DMS153 treated with DMSO at 0.1 percent for 48 hours (cell line): Measurements from ENCODE around the gene RGS19.

Experiments
- DNase-seq: peaks from one replicate; lab custom pipeline; 2025; ENCODE audit not compliant: unreplicated experiment; lab: John Stamatoyannopoulos, UW

Gene RGS19

DNA sequence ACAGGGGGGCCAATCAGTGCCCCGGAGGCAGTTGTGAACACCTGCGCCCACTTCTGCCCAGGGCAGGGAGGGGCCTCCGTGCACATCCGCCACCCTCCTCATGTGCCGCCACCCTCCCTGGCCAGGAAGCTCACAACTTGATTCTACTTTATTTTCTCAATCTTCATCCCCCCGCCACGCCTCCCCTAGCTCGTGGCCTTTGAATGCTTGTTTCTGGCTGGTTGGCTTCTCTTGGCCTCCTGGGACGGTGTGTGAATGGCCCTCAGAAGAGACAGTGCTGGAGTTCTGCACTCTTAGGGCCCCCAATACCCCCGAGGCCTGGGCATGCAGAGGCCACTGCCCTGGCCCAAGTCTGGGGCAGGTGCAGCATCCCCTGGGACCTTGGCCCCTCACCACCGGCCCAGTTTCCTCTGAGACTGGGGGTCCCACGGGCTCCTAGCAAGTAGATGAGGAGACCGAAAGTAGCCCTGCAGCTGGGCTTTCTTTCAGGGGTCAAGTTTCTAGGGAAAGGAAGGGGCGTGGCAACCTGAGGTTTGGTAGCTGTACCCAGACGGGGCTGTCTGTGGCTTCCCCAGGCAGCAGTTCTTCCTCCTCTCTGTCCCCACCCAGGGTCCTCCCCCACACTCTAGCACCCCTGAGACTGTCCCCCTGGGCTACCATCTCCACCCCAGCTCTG lies 1.3 kb downstream of the RGS19 start:
- no peak for DNase-seq

DNA sequence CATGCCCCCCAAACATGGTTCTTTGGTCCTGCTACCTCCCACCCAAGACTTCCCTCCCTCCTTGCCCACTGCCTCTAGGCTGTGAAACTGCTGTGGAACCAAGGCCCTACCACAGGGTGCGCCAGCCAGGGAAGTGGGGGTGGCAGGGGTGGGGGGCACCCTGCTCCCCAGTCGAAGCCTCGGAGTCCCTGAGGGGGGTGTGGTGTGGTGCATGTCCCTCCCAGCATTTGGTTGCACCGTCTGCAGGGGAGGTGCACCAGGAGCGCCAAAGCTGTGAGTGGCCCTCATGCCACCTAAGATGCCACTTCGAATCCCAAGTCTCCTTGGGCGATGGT lies 1.8 kb downstream of the RGS19 start:
- DNase-seq = no peak

GRCh38 chr20:64077094-64077493 lies 2.2 kb downstream of the RGS19 start:
- no peak for DNase-seq

GRCh38 chr20:64076061-64076997 lies 3.0 kb downstream of the RGS19 start:
- no peak for DNase-seq

DNA sequence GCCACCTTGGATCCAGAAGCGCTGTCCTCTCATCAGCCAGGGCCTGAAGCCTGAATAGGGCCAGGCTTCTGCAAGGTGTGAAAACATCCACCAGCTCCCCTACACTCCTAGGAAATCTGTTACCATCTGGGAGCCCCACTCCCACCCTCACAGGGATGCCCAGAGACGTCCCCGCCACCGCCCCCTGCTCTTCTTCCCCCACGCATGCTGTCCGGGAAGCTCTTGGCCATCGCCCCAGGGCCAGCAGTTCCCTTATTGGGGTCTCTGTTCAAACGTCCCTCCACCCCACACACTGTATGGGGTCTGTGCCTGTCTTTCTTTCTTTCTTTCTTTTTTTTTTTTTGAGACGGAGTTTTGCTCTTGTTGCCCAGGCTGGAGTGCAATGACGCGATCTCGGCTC lies 3.8 kb downstream of the RGS19 start:
- no peak for DNase-seq

DNA sequence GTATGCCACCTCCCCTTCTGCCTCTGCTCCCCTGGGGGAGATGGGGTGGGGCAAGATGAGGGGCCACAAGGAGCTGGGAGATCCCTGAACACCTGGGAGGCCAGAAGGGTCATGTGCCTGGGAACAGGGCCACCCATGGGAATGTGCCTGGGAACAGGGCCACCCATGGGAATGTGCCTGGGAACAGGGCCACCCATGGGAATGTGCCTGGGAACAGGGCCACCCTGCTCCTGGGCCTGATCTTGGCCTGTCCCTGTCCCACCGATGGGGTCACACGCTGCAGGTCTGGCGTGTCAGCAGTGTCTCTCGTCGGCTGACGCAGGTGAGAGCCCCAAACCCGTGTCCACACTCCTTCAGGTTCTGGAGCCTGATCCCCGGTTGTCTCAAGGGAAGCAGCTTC lies 4.4 kb downstream of the RGS19 start:
- no peak for DNase-seq

GRCh38 chr20:64074184-64074789 lies 5.0 kb downstream of the RGS19 start:
- no peak for DNase-seq

GRCh38 chr20:64073476-64074183 lies 5.7 kb downstream of the RGS19 start:
- no peak for DNase-seq

- DNase-seq = no peak
Observed at GRCh38 chr20:64072498-64073063, 6.7 kb downstream of the RGS19 start.

- DNase-seq = no peak
Observed at GRCh38 chr20:64071341-64072332, 7.7 kb downstream of the RGS19 start.

GRCh38 chr20:64070244-64070993 lies 8.9 kb downstream of the RGS19 start:
- no peak for DNase-seq

- DNase-seq = no peak
Observed at GRCh38 chr20:64069614-64070243, 9.6 kb downstream of the RGS19 start.

DNA sequence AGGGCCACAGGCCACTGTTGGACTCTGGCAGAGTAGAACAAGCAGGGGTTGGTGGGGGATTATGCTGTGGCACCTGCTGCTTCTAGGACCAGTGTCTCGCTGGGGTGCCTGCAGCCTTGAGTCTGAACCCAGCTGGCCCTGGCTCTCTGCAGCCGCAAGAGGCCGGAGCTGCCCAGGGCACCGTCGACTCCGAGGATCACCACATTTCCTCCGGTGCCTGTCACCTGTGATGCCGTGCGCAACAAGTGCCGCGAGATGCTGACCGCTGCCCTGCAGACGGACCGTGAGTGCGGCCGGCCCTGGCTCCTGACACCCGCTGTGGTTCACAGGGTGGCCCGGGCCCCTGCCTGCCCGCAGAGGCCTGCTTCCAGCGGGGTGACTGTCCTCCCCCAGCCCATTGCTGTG lies 10.1 kb downstream of the RGS19 start:
- DNase-seq = no peak

GRCh38 chr20:64068386-64069208 lies 10.7 kb downstream of the RGS19 start:
- DNase-seq = no peak

DNA sequence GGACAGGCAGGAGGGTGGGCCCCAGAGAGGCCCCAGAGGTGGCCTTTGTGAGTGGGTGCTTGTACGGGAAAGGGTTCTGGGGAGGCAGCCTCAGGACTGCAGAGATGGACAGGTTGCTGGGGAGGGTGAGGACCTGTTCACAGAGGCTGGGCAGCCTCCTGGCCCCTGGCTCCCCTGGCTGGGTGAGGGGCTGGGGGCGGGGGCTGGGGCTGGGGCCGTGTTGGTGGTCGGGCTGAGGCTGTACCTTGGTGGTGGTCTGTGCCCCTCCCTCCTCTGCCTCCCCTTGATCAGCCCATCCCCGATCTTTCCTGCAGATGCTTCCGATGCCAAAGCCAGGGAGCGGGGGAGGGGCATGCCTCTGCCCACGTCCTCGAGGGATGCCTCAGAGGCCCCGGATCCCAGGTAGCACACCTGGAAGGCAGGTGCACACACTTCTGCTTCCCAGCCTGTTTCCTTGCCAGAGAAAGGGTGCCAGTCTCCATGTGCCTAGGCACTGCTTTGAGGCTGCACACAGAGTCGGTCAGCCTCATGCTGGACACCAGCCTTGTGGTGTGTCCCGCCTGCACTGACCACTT lies 11.5 kb downstream of the RGS19 start:
- DNase-seq = no peak

DNA sequence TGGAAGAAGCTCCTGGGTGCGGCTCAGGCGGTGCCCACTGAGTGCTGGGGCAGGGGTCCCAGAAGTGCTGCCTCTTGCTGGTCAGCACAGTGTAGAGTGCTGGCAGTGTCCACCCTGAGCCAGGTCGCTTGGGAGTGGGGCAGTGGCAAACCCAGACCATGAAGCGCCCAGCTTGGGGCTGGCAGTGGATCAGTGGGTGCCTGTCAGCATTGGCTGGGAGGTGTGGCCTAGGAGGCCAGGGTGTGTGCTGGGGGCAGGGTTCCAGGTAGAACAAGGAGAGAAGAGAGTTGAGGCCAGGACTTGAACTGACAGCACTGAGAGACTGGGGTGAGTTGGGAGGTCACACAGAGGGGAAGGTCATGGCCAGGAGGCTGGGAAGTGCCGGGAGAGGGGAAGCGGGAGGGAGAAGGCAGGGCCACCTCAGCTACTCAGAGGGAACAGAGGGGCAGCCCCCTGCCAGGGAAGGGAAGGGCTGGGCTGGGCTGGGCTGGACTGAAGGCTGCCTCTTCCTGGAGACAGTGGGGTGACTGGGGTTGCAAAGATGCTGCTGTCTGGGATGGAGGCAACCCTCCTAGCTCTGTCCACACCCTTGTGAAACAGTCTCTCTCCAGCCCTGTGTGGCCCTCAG lies 12.2 kb downstream of the RGS19 start:
- no peak for DNase-seq

GRCh38 chr20:64065974-64066343 lies 13.4 kb downstream of the RGS19 start:
- DNase-seq = no peak
